Epidermal melanocyte (primary cell): ENCODE measurements around the gene UBE3C.
A peak's percentile ranks its signal among the peaks of the same experiment; 100 is the strongest.

ENCODE experiments used
- DNase-seq: peaks from one replicate; pipeline ENCODE4 v3.0.0; 2011; ENCODE audit warnings: low spot score; ENCODE audit not compliant: insufficient read length

UBE3C gene

GRCh38 chr7:157291404-157292080 lies 152.8 kb downstream of the UBE3C start:
- no peak for DNase-seq

DNA sequence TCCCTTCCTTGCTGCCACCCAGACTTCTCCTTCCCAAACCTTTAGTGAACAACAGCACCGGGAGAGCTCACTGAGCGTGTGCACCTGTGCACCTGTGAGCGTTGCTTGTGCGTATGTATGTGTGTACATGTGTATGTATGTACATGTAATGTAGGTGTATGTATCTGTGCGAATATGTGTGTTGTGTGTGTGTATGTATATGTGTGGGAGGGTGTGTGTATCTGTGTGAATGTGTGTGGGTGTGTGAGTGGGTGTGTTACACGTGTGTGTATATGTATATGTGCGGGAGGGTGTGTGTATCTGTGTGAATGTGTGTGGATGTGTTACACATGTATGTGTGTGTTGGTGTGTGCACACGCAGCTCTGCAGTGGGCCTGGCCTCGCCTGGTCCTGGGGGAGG lies 153.5 kb downstream of the UBE3C start:
- no peak for DNase-seq

DNA sequence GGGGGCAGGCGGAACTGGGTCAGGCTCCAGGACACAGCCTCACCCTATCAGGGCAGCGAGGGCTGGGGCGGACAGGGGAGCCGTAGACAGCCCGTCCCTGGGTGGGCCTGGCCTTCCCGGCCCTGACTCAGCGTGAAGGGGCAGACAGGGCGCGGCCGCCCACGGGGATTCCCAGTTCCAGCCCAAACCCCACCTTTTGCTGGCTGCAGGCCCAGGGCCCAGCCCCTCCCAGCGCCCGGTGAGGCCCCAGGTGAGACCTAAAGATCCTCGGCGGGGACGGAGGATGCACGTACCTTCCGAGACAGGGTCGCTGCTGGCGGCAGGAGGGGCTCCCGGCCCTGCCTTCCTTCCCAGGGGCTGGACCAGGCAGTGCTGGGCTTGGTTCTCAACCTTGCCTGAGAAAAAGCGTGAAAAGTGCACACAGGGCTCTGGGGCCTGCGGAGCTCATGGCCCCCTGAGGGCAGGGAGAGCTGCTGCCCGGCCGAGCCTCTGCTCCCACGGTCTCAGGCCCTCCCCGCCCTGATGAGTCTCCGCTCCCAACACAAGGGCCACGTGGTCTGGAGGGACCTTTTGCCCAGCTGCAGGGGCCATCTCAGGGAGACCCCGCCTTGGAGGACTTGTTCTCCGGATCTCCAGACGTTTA lies 154.2 kb downstream of the UBE3C start:
- no peak for DNase-seq

- DNase-seq: no peak
These were observed 154.7 kb downstream of the UBE3C start for GRCh38 chr7:157293413-157293788.

GRCh38 chr7:157294773-157295172 lies 156.0 kb downstream of the UBE3C start:
- DNase-seq: no peak

DNA sequence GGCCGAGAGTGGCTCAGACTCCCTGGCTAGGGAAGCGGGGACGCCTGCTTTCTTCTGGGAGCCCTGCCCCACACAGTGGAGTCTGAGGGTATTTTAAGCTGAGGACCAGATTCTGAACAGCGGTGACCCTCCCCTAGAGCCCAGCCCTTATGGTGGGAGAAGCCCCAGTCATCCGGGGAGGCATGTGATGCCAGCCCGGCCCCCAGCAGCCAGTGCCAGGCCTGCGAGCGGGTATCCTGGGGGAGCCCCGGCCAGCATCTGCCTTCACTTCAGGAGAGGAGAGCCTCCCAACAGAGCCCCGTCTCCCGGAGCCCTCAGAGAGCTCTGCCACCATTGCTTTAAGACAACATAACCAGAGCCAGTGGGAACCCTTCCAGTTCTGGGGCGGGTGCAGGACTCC lies 156.6 kb downstream of the UBE3C start:
- no peak for DNase-seq

DNA sequence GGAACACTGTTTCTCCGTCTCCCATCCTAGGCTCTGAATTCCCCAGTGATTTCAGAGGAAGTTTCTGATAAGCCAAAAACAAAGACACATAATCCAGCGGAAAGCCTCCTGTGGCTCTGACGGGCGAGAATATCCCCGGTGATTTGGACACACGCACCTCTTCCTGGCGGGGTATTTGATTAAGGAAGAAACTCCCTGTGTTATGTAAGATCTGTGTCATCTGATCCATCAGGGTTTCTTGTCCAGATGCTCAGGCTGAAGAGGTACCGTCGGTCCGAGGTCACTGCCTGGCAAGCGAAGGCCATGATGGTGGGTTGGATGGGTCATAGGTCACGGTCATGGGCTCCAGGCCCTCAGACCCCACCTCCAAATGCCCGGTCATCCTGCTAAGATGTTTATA lies 158.5 kb downstream of the UBE3C start:
- no peak for DNase-seq

GRCh38 chr7:157299317-157299612 lies 160.5 kb downstream of the UBE3C start:
- no peak for DNase-seq

GRCh38 chr7:157299613-157300368 lies 161.1 kb downstream of the UBE3C start:
- DNase-seq: no peak

- no peak for DNase-seq
These were observed 161.7 kb downstream of the UBE3C start for GRCh38 chr7:157300369-157300825.

DNA sequence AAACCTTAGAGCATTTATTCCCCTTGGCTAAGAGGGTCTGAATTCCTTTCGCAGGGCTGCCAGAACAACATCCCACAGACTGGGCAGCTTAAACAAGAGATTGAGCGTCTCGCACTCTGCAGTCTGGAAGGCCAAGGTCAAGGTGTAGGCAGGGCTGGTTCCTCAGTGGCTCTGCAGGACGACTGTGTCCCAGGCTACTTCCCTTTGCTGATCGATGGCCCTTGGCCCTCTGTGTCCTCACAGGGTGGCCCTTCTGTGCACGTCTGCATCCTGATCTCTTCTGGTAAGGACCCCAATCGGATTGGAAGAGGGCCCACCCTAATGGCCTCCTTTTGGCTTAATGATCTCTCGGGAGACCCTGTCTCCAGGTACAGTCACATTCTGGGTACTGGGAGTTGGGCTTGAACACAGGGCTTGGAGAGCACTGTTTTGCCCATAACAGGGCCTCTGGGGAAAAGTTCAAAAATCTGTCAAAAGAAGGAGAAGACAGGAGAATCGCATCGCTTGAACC lies 162.9 kb downstream of the UBE3C start:
- DNase-seq: no peak

GRCh38 chr7:157306846-157307838 lies 168.4 kb downstream of the UBE3C start:
- DNase-seq: no peak

DNA sequence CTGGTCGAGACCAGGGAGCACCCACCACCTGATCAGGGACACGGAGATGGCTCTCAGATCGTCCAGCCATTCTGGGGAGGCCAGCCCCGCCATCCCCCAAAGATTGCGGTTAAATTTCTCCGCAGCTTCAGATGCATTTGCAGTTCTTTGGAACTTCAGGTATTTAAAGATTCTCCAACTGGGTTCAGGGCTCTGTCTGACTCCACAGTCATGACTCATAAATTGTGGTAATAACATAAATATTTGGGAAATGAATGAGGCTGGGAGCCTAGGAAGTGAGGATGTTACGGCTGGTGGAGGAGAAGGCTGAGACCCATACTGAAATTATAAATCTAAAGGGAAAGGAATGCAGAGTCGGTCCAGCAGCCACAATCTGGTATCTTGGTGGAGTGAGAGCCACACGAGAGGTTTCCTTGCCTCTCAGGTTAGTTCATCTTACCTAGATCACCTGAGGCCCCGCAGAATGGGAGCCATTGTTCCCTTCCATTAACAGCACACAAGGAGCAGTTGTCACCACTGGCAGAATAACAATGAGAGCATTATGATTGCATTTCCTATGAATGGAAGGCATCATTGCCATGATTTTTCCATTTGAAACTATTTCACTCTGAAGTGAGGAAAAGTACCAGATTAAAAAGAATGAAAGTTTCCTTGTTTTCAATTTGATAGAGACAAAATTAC lies 171.4 kb downstream of the UBE3C start:
- peak; percentile 63 for DNase-seq

- no peak for DNase-seq
These were observed 172.0 kb downstream of the UBE3C start for GRCh38 chr7:157310676-157311185.

DNA sequence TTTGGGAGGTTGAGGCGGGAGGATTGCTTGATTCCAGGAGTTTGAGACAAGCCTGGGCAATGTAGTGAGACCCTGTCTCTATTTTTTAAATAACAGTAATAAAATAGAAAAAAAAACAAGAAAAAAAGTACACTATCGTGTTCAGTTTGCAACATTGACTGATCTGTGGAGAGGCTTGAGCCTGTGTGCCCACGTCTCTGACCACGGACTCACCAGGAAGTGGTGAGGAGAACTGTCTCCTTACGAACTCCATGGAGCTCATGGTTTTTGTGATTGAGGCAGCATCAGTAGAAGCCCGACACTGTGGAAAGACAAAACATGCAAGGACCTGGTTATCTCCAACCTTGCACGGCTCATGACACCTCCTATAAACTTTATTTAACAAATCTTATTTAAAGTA lies 174.2 kb downstream of the UBE3C start:
- DNase-seq: no peak

DNA sequence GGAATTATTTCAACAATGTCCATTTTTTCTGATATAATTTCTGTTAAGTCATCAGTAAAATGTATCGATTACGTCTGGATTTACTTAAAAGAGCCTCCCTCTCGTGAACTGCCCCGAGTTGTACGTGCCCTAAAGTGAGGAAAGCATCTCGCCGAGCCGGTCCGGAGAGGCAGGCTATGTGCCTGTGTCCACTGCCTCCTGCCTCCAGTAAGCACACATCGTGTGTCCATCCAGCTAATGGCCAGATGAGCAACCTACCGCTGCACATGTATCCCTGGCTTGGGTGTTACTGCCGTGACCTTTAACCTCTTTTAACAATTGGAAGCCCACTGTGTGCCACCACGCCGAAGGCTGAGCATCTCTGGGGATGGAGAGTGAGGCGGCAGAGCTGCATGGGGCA lies 174.9 kb downstream of the UBE3C start:
- no peak for DNase-seq

DNA sequence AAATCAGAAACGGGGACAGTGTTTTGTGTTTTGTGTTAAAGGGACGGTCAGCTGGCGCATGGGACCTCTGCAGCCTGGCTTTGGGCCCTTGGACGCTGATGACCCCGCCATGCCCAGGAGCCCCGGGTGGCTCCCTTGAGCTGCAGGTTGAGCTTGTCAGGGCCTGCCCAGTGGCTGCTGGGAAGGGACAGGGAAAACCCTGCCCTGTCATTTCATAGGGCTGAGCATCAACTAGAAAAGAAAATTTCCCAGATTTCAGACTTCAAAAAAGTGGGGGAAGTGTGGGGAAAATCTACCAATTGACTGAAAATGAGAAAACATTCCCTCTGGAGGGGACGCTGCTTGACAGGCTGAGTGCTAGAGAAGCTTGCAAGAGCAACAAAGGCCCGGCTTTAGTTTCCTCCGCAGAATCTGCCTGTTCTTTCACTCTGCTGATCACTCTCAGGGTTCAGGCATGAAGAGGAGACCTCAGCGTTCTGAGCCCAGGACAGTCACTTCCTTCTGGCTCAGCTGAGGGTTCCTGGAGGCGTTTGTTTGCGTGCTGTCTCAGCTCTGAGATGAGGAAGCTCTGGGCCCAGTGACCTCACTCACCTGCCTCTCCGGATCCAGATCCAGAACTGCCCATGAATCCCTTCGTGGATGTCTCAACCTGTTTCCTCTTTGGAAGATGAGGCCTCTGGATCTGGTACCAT lies 179.4 kb downstream of the UBE3C start:
- no peak for DNase-seq
